ENCODE results near the gene CAMTA1.

CAMTA1 gene

DNA sequence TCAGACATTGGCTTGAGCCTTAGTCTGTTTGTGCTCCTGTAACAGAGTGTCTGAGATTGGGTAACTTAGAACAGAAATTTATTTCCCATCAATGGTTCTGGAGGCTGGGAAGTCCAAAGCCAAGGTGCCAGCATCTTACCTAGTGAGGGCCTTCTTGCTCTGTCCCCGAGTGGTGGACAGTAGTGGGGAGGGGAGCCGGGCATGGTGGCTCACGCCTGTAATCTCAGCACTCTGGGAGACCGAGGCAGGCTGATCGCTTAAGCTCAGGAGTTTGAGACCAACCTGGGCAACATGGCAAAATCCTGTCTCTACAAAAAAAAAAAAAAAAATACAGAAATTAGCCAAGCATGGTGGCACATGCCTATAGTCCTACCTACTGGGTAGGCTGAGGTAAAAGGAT is 649.3 kb downstream of the CAMTA1 start:
- Histone ChIP-seq H3K36me3 (ENCODE audit: control insufficient read depth in 2 of 2, insufficient read depth in 1 of 2, low read length in 2 of 2) (no peaks in the 10 kb centered on the region), H3K27ac (ENCODE audit: extremely low read depth, low read depth, low read length) (no peak overlapping the region), H3K4me3 (ENCODE audit: low read depth, low read length) (no peak overlapping the region), H3K9me3 (ENCODE audit: control insufficient read depth, insufficient read depth, low read depth, low read length) (no peaks in the 10 kb centered on the region), H3K4me1 (ENCODE audit: control insufficient read depth, insufficient read depth, low read length) (no peaks in the 10 kb centered on the region)
- TF ChIP-seq ZNF585B (tag by site-specific recombination; IDR thresholded peaks at IDR 0.05) (no peak), ZNF350 (tag by site-specific recombination; IDR thresholded peaks at IDR 0.05) (no peak), ZNF654 (tag by site-specific recombination; IDR thresholded peaks at IDR 0.05; ENCODE audit: low read depth) (no peak), ZNF274 (IDR thresholded peaks at IDR 0.05; ENCODE audit: low read length) (no peak), ZNF274 (tag by site-specific recombination; IDR thresholded peaks at IDR 0.05; ENCODE audit: borderline replicate concordance) (no peak), ZBTB20 (tag by site-specific recombination; IDR thresholded peaks at IDR 0.05) (no peak), ZNF510 (tag by site-specific recombination; IDR thresholded peaks at IDR 0.05; ENCODE audit: insufficient replicate concordance) (no peak), ZNF48 (tag by site-specific recombination; IDR thresholded peaks at IDR 0.05) (no peak), ZBTB8A (tag by site-specific recombination; IDR thresholded peaks at IDR 0.05) (no peak), ZNF600 (tag by site-specific recombination; IDR thresholded peaks at IDR 0.05) (no peak), ZNF555 (tag by site-specific recombination; conservative IDR thresholded peaks at IDR 0.05) (no peak), ZNF174 (tag by site-specific recombination; IDR thresholded peaks at IDR 0.05) (no peak), PRDM1 (tag by site-specific recombination; IDR thresholded peaks at IDR 0.05) (no peak), EGR2 (tag by site-specific recombination; IDR thresholded peaks at IDR 0.05; ENCODE audit: low read depth) (no peak)
- TF ChIP-seq, protein P1, sequence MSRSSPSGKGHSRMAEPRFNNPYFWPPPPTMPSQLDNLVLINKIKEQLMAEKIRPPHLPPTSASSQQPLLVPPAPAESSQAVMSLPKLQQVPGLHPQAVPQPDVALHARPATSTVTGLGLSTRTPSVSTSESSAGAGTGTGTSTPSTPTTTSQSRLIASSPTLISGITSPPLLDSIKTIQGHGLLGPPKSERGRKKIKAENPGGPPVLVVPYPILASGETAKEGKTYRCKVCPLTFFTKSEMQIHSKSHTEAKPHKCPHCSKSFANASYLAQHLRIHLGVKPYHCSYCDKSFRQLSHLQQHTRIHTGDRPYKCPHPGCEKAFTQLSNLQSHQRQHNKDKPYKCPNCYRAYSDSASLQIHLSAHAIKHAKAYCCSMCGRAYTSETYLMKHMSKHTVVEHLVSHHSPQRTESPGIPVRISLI (tag by site-specific recombination; IDR thresholded peaks at IDR 0.05), result no peak
- TF ChIP-seq, protein P2, sequence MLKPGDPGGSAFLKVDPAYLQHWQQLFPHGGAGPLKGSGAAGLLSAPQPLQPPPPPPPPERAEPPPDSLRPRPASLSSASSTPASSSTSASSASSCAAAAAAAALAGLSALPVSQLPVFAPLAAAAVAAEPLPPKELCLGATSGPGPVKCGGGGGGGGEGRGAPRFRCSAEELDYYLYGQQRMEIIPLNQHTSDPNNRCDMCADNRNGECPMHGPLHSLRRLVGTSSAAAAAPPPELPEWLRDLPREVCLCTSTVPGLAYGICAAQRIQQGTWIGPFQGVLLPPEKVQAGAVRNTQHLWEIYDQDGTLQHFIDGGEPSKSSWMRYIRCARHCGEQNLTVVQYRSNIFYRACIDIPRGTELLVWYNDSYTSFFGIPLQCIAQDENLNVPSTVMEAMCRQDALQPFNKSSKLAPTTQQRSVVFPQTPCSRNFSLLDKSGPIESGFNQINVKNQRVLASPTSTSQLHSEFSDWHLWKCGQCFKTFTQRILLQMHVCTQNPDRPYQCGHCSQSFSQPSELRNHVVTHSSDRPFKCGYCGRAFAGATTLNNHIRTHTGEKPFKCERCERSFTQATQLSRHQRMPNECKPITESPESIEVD (tag by site-specific recombination; IDR thresholded peaks at IDR 0.05), result no peak
- POLR2A ChIA-PET, result interaction anchor here (0.6 kb wide), 1 partner anchor 582 kb away, joined by 5 read pairs; no protein-coding TSS in a partner anchor
- CTCF ChIA-PET, result interaction anchor here (0.6 kb wide), 1 partner anchor 30 kb away, joined by 3 read pairs; no protein-coding TSS in a partner anchor

DNA sequence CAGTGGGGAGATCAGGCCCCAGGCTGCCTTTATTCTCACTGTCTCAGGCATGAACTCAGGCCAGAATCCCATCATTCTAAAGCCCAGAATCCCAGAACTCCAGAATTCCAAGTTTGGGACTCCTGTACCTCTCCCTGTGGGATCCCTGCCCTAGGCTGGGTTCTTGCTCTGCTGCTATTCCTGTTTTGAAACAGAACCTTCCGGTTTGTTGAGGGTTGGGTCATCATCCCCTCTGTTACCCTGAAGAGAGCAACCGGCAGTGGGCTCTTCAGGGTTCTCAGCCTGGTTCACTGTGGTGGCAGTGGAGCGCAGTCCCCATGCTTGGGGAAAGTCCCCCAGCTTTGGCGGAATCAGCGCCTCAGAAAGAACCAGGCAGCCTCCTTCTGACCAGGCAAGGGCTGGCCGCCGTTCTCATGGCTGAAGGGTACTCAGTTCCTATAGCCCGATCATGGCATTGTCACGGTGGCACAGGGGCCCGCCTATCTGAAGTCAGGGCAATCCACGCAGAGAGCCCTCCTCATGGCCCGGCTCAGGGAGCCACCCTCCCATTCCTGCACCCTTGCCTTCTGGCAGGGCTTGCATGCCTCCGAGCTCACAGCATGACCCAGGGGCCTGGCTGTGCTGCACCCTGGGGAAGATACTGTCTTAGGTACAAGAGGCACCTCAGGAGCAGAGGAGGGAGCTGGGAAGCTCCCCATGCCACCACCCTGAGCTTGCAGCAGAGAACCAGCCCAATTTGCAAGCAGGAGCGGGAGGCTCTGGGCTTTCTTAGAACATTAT is 650.2 kb downstream of the CAMTA1 start:
- H3K9me3 ChIP-seq (ENCODE audit: control insufficient read depth, insufficient read depth, low read depth, low read length), result no peaks in the 10 kb centered on the region
- ChIA-PET POLR2A (no interaction called here), CTCF (interaction anchor here (0.6 kb wide), 1 partner anchor 29 kb away, joined by 3 read pairs; no protein-coding TSS in a partner anchor)
- no peaks in the 10 kb centered on the region for H3K36me3 ChIP-seq (ENCODE audit: control insufficient read depth in 2 of 2, insufficient read depth in 1 of 2, low read length in 2 of 2)
- no peaks in the 10 kb centered on the region for H3K4me1 ChIP-seq (ENCODE audit: control insufficient read depth, insufficient read depth, low read length)
- TF ChIP-seq, protein P3, sequence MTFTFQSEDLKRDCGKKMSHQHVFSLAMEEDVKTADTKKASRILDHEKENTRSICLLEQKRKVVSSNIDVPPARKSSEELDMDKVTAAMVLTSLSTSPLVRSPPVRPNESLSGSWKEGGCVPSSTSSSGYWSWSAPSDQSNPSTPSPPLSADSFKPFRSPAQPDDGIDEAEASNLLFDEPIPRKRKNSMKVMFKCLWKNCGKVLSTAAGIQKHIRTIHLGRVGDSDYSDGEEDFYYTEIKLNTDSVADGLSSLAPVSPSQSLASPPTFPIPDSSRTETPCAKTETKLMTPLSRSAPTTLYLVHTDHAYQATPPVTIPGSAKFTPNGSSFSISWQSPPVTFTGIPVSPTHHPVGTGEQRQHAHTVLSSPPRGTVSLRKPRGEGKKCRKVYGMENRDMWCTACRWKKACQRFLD (tag by site-specific recombination; IDR thresholded peaks at IDR 0.05), result no peak
- TF ChIP-seq, protein P4, sequence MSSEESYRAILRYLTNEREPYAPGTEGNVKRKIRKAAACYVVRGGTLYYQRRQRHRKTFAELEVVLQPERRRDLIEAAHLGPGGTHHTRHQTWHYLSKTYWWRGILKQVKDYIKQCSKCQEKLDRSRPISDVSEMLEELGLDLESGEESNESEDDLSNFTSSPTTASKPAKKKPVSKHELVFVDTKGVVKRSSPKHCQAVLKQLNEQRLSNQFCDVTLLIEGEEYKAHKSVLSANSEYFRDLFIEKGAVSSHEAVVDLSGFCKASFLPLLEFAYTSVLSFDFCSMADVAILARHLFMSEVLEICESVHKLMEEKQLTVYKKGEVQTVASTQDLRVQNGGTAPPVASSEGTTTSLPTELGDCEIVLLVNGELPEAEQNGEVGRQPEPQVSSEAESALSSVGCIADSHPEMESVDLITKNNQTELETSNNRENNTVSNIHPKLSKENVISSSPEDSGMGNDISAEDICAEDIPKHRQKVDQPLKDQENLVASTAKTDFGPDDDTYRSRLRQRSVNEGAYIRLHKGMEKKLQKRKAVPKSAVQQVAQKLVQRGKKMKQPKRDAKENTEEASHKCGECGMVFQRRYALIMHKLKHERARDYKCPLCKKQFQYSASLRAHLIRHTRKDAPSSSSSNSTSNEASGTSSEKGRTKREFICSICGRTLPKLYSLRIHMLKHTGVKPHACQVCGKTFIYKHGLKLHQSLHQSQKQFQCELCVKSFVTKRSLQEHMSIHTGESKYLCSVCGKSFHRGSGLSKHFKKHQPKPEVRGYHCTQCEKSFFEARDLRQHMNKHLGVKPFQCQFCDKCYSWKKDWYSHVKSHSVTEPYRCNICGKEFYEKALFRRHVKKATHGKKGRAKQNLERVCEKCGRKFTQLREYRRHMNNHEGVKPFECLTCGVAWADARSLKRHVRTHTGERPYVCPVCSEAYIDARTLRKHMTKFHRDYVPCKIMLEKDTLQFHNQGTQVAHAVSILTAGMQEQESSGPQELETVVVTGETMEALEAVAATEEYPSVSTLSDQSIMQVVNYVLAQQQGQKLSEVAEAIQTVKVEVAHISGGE (tag by site-specific recombination; conservative IDR thresholded peaks at IDR 0.05; ENCODE audit: low read depth), result no peak
- TF ChIP-seq ZNF624 (tag by site-specific recombination; IDR thresholded peaks at IDR 0.05) (no peak), ZNF350 (tag by site-specific recombination; IDR thresholded peaks at IDR 0.05) (no peak), ZIC2 (tag by site-specific recombination; IDR thresholded peaks at IDR 0.05) (peak; percentile 28; the same call in 1 of the 2 replicates), ZNF132 (tag by site-specific recombination; IDR thresholded peaks at IDR 0.05; ENCODE audit: borderline replicate concordance) (no peak)
- TF ChIP-seq, protein P5, sequence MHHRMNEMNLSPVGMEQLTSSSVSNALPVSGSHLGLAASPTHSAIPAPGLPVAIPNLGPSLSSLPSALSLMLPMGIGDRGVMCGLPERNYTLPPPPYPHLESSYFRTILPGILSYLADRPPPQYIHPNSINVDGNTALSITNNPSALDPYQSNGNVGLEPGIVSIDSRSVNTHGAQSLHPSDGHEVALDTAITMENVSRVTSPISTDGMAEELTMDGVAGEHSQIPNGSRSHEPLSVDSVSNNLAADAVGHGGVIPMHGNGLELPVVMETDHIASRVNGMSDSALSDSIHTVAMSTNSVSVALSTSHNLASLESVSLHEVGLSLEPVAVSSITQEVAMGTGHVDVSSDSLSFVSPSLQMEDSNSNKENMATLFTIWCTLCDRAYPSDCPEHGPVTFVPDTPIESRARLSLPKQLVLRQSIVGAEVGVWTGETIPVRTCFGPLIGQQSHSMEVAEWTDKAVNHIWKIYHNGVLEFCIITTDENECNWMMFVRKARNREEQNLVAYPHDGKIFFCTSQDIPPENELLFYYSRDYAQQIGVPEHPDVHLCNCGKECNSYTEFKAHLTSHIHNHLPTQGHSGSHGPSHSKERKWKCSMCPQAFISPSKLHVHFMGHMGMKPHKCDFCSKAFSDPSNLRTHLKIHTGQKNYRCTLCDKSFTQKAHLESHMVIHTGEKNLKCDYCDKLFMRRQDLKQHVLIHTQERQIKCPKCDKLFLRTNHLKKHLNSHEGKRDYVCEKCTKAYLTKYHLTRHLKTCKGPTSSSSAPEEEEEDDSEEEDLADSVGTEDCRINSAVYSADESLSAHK (tag by site-specific recombination; IDR thresholded peaks at IDR 0.05), result no peak
- TF ChIP-seq, protein P6, sequence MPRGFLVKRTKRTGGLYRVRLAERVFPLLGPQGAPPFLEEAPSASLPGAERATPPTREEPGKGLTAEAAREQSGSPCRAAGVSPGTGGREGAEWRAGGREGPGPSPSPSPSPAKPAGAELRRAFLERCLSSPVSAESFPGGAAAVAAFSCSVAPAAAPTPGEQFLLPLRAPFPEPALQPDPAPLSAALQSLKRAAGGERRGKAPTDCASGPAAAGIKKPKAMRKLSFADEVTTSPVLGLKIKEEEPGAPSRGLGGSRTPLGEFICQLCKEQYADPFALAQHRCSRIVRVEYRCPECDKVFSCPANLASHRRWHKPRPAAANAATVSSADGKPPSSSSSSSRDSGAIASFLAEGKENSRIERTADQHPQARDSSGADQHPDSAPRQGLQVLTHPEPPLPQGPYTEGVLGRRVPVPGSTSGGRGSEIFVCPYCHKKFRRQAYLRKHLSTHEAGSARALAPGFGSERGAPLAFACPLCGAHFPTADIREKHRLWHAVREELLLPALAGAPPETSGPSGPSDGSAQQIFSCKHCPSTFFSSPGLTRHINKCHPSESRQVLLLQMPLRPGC (tag by site-specific recombination; IDR thresholded peaks at IDR 0.05), result no peak
- H3K4me3 ChIP-seq (ENCODE audit: low read depth, low read length), result no peak overlapping the region
- no peak overlapping the region for H3K27ac ChIP-seq (ENCODE audit: extremely low read depth, low read depth, low read length)

Measured in HEK293 (cell line).